NCI-H187 treated with DMSO at 0.1 percent for 48 hours (cell line): Measurements from ENCODE around the gene C1QTNF8.

Experiments used
- DNase-seq: peaks from one replicate; lab custom pipeline; 2025; lab: John Stamatoyannopoulos, UW

C1QTNF8 gene

DNA sequence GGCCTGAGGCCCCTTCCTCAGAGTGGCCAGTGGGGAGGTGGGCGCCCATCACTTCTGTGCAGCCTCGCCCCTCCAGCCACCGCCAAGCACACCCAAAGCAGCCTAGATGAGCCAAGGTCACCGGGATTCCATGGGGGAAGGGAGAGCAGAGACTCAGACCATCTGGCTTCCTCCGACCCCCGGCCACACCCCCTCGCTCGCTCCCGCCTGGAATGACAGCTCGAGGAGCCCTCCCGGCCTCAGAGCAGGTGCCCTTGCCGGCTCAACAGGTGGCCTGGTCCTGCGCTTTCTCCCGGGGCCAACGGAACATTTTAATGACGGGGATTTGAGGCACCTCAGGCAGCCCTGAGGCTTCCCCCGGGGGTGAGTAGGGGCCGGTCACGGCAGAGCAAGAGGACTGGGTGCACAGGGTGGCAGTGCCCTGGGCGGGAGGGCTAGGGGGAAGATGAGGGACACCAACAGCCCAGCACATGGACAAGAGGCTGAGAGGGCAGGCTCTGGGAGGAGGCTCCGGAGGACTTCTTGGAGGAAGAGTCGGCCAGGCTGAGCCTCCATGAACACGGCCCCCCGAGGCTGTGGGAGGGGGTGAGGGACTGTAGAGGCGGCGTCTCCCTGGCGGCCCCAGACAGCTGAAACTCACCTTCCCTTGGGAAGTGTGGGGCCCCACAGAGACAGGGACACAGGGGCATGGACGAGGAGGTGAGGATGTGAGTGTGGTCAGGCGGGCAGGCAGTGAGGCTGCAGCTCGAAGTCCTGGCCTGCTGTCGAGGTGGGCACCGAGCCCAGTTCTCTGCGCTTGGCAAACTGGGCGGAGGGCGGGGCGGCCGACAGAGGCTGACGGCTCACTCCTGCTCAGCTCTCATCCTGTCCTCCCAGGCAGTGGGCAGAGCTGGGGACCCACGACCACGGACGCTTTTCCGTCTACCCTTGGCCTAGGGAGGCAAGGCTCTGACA, 12.5 kb upstream of the C1QTNF8 start:
- DNase-seq, result no peak

DNA sequence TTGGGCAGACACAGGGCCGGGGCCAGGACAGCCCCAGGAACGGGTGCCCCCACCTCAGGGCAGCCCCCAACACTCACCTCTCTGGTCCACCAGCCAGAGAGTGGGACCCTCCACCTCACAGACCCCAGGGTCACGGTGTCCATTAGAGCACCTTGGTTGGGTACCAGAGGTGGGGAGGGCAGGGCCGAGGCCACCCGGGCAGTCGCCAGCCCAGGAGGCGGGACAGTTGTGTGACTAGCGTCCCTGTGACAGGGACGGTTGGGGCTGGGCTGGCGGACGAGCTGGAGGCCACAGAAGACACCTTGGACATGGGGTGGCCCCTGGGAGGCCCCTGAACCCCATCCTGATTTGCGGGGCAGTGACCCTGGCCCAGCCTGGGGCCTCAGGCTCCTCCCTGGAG, 11.7 kb upstream of the C1QTNF8 start:
- DNase-seq, result no peak

DNA sequence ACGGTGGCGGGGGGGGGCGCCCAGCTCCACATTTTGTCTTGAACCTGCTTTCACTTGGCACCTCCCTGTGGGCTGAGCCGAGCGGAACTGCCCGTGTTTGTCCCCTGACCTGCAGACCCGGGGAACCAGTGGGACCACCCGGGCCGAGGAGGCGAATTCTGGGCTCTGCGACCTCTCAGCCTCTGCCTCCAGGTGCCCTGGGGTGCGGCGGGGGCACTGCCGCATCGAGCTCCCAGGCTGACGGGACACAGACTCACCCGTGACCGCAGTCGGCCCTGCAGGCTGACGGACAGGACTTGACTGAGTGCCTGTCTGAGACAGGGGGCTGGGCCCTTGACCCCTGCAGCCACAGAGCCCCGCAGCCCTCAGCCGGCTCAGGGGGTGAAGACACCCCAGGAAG, 11.1 kb upstream of the C1QTNF8 start:
- DNase-seq, result no peak

DNA sequence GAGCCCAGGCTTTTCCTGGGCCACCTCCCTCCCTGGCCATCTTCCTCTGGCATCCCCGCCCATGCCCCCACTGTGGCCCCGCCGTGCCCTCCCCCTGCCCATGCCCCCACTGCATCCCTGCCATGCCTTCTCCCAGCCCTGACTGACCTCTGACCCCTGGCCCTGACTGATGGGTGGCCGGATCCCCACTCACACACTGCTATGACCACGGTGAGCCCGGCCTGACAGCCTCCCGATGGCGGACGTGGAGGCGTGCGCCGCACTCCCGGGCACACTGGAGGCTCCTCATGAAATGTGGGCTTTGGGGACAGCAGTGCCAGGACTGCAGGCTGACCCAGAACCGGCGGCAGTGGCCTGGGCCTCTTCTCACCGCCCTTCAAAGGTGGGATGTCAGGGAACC, 10.6 kb upstream of the C1QTNF8 start:
- no peak for DNase-seq

DNA sequence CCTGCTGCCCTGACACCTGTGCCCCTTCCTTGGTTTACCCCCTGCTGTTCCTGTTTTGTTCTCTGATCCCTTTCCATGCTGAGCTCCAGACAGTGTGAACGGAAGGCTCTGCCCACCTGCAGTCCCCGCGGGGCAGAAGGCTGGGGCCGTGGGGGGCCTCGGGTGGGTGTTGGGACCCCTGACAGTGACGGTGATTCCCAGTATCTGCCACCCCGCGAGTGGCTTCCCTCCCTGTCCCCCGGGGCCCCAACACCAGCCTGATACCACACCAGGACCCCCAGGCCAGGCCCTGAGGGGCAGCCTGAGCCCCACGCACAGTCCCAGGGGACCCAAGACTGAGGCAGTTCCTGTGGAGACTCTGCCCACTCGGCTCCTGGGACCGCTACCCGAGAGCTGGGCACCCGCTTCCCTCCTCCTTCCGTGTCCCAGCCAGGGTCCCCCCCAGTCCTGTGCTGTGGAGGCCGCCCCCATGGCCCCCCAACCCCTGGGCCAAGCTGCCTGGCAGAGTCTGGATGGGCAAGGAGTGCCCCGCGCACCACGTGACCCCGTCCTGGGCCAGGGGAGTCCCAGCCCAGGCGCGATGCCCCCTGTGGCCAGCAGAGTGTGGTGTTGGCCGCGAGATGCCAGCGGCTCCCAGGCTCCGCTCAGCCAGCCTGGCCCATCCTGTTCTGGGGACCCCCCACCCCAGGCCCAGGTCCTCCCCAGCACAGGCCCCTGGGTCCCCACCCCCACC, 10.0 kb upstream of the C1QTNF8 start:
- DNase-seq, result no peak

DNA sequence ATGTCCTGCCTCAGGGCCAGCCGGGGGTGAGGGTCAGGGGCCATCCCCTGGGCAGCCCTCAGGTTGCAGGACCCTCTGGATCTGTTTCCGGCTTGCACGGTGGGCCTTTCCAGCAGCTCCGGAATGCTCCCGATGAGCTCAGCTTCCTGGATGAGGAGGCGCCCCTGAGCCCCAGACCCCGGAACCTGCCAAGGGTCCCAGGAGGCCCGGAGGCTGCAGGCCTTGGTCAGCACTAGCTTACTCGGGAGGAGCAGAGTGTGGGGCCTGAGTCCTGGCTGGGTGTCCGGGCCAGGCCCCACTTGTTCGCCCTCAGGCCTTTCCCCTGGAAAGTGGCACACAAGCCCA, 7.6 kb upstream of the C1QTNF8 start:
- no peak for DNase-seq

DNA sequence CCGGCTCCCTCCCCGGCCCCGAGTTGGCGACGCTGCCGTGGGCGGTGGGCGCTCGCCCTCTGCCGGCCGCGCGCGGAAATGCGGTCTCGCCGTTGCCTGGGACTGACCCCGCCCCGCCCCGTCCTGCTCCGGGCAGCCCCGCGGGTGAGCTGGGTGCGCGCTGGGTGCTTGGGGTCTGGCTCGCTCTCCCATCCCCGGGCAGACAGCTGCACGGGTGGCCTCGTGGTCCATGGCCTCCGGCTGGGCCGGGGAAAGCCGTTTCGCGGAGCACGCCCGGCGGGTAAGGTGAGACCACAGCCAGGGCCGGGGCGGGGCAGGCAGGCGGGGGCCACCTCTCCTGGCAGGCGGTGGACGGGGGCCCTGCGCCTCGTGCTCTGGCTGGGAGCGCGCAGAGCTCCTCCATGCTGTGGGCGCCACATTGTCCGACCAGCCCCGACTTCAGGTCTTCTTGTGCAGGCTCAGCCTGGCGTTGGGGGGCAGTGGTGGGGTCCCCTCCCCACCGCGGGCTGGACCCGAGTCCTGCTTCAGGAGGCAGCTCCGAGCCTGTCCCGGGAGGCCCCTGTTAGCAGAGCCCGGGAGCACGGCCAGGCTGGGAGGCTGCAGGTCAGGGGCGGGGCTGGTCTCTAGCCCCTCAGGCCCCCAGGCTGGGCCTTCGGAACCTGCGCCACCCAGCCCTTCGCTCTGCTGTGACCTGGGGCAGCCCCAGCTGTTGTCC, 7.0 kb upstream of the C1QTNF8 start:
- DNase-seq, result no peak

DNA sequence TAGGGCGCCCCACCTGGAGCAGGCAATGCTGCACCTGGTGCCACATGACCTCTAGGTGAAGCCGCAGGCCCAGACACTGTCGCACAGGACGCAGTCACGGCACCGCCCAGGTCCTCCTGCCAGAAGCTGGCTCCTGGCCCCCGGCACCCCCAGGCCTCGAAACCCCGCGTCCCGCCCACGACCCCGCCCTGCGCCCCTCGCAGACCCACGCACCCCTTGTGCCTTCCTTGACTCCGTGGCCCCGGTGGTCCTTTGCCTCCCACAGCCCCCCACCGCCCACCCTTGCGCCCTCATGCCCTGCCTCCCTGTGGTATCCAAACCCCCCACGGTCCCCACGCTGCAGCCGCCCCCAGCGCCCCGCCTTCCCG, 6.3 kb upstream of the C1QTNF8 start:
- DNase-seq, result no peak

DNA sequence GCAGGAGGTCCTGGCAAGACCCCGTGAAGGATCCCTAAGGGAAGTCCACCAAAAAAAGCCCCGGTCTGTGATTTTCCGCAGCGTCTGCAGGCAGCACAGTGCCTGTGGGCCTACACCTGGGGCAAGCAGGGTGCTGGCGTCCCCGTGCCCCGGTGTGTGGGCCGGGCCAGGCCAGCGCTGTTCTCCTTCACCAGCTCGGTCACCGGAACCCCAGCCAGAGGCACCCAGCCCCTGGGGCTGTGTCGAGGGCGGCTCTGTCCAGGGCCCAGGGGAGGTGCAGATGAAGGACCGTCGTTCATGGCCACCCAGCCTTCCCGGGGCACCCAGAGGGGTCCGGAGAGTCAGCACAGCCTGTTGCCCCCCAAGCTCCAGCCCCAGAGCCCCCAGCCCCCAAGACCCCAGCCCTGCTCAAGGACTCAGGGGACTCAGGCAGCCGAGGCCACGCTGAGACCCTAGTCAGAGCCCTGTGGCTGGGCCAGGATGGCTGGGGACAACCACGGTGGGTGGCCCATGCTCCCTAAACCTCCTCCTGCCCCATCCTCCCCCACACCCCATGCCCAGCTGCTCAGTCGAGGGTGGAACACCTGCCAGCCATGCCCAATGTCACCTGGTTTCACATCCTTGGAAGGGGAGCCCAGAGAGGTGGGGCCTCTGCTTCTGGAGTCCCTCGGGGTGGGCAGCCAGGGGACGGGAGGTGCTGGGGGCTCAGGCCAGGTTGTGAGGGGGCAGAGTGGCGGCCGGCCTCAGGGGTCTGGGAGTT, 5.7 kb upstream of the C1QTNF8 start:
- DNase-seq, result no peak

DNA sequence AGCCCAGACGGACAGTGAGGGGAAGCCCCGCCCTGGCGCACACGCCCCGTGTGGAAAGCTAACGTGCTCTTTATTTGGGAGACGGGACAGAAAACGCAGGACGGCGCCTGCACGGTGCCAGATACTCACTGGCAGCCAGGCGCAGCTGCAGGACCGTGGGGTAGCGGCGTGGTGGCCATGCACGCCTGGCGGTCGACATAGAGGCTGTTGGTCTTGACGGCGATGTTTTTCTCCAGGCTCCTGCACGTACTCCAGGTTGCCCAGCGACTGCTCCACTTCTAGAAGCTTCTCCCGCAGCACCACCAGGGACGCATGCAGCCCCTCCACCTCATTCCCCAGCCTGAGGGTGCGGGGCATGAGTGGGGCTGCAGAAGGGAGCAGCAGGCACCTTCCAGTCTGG, 5.1 kb upstream of the C1QTNF8 start:
- DNase-seq, result no peak

DNA sequence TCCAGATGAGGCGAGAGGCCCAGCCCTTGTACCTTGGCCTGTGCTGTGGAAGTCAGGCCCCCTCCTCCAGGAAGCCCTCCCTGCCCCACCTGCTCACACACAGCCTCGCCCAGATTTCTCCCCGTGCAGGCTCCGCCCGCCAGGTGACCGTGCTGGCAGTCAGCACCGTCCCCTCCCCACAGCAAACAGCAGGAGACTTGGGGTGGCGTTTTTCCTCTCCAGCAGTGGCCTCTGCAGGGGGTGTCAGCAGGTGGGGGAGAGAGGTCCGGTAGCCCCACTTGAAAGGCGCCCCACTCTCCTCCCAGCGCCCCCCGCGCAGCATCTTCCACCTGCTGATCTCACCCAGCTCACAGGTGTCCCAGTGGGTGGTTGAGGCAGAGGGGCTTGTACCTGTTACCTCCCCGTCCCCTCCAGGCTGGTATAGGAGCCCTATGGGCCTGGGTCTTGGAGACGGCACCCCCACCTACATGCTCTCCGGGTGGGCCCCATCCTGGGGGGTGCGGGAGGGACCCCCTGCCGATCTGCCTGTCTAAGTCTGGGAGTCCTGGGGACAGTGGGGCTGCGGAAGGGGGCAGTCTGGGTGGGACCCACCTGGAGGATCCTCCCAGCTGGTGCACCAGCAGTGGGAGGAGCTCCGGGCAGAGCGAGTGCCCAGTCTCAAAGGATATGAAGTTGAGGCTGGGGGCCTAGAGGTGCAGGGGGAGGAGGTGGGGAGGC, 4.2 kb upstream of the C1QTNF8 start:
- no peak for DNase-seq

DNA sequence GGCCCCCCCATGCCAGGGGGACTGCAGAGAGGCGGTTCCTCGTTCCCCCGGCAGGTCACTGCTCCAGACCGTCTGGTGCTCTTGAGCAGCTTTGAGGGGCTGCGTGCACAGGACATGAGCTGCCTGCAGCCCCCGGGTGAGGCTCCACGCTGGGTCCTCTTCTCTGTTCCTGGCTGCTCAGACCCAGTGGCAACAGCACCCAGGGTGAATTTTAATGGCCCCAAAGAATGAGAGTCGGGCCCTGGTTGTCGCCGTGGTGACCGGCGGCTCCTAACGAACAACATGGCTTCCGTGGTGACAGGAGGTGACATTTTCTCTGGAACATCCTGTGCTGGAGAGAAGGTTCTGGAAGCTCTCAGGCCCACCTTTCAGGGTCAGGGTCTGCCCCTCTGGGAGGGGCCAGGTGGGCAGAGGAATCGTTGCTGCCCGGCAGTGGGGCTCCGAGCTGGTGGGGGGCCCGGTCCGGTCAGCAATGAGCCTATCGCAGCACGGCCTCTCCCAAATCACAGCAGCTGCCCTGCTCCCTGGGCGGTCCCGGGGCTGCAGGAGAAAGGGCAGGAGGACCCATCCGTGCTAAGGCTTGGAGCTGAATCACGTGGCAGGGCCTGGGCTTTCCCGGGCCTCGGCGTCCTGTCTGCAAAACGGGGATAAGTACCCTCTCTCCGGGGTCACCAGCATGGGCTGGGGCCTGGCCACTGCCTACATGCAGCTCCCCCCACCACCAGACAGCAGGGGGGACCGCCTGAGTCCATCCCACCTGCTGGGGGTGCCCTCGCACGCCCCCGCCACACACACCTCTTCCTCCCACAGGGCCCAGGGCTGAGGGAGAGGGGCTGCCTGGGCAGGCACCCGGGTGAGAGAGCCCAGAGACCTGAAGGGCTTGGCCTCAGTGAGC, 3.4 kb upstream of the C1QTNF8 start:
- DNase-seq, result no peak

DNA sequence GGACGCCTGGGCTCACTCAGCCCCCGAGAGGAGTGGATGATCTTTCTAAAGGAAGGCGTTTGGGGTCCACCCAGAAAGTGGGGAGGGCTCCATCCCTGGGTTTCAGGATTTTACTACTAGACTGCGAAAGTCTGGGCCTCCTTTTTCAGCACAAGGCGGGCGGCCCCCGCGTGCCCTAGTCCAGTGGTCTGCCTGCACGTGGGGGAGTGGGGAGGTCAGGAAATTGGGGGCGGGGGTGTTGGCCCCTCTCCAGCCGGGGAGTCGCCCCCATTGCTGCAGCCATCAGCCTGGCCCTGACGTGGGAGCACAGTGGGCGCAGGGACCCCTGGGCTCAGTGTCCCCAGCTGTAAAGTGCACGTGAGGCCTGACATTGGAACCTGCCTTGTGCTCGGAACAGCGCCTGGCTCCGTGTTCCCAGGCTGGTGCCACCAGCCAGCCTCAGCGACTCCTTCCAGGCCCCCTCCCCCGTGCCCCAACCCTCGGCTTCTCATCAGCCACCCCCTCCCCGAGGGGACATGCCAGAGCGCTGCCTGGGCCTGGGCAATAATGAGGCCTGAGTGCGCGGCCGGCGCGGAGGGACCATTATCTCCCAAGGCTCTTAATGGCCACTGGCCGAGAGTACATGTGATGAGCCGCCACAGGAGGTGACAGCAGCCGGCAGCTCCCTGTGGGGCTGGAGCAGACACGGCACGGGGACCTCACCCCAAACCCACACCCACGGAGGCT, 2.4 kb upstream of the C1QTNF8 start:
- no peak for DNase-seq

DNA sequence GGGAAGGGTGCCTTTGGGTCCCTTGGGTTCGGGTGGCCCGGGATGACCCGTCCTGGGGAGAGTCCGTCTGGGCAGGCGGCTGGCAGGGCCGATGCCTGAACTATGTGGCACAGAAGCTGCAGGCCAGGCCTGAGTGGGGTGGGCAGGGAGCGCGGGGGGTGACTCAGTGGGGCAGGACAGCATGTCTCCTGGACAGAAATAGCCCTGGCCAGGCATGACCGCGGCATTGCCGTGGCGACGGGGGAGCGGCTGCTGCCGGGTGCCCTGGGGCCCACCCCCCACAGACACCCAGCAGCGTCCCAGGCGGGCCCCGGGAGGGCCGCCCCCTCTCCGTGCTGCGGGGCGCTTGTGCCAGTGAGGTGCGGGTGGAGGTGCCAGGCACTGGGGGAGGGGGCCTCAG, 1.8 kb upstream of the C1QTNF8 start:
- DNase-seq, result no peak

DNA sequence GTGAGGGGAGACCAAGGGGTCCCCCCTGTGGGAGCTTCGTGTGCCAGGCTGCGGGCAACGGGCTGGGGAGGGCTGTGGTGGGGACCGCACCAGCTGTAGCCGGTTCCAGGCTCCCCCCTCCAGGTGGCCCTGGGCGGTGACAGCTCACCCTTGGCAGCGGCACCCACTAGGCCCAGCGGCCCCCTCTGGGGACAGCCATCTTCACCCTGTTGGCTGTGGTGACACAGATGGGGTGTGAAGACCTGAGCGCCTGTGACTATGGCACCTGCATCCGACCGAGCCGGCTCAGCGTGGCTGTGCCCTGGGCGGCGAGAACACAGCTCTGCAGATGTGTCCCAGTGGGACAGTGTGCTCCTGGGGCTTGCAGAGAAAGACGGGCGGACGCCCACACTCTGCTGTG, 1.1 kb upstream of the C1QTNF8 start:
- no peak for DNase-seq

DNA sequence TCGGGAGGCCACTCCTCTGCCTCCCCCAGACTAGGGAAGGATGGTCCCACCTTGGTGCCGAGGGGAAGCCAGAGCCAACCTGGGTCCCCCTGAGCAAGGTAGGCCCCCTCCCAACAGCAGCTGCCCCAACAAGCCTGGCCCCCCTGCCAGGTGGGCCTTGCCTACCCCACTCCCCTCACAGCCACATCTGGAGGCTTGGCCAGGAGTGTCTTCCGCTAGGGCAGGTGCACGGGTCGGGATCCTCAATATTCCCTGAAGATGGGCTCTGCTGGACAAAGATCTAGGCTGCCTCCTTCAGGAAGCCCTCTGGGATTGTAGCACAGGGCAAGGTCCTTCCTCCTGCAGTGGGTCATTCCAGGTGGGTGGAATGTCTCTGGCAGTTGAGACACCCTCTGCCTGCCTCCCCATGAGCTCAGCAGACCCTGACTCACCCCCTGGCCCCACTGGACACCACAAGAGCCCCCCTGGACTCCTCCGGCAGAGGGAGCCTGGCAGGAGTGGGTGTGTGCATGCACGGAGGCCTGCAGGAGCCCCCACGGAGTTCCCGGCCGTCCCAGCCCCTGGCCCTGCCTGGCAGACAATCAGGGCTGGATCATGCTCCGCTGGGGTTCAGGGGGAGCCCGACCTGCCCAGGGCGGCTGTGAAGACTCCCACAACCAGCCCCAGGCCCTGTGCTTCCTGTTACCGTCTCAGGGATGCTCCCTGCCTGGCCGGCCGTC, 435 bp downstream of the C1QTNF8 start:
- DNase-seq, result no peak

DNA sequence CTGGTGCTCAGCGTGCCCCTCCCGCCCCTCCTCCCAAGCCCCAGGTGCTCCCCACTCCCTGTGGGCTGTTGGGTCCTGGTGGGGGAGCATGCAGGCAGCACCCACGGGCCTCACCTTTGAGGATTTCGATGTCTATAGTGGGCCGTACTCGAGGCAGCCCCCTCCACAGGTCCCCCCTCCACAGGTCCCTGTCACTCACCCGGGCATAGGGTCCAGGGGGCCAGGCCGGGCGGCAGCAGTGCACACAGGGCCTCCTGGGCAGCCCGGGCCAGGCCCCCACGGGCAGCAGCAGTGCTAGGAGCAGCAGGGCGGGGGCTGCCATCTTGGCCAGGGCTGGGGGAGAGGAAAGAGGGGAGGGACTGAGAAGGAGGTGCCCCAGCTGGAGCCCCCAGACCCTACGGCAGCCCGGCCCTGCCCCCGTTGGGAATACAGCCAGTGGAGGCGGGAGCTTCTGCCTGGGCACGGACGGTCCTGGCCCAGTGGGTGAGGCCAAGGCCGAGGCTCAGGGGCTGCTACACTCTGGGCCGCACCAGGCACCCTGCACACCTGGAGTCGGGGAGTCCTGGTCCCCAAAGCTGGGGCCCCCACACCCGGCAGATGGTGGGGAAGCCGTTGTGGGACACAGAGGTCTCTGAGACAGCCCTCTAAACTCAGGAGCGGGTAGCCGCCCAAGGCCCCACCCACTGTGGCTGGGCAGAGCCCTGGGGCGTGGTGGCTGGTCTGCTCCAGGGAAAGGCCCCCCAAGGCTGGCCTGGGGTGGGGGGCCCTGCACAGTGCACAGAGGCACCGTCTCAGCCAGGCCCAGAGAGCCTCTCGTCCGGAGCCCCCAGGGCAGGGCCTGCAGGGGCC, 1.2 kb downstream of the C1QTNF8 start:
- DNase-seq, result no peak

DNA sequence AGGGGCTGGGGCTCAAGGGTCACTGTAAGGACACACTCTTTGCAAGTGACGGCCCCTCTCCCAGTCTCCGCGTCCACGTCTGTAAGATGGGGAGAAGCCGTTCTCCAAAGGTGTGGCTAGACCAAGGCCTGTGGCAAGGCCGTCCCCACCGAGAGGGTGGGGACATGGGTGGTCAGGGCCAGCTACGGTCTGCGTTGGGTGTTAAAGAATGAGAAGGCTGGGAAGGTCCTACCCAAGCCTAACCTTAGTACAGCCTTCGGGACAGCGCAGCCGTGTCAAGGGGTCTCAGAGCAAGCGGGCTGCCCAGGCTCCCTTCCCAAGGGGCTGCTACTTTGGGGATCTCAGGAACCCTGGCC, 1.9 kb downstream of the C1QTNF8 start:
- DNase-seq, result no peak
